NT2/D1 (cell line): Measurements from ENCODE around the gene HOXB5.
A peak's percentile ranks its signal among the peaks of the same experiment; 100 is the strongest.

Experiments
- DNase-seq: peaks from one replicate; pipeline ENCODE4 v3.0.0-alpha.2; 2011; ENCODE audit warnings: low read depth, low spot score
- H3K27me3 ChIP-seq: 2 replicates; pipeline ENCODE4 v1.6.0; 2011; ENCODE audit warnings: mild to moderate bottlenecking; ENCODE audit not compliant: insufficient read length, insufficient read depth
- H3K36me3 ChIP-seq: 2 replicates; pipeline ENCODE4 v1.6.1; 2011; ENCODE audit warnings: mild to moderate bottlenecking, low read length, mixed read lengths; ENCODE audit not compliant: insufficient read depth, insufficient read length
- H3K4me1 ChIP-seq: 2 replicates; pipeline ENCODE4 v1.5.1; 2011; ENCODE audit not compliant: insufficient read depth, insufficient read length
- H3K4me3 ChIP-seq: 2 replicates; pipeline ENCODE4 v1.5.1; 2011; ENCODE audit warnings: low read depth; ENCODE audit not compliant: insufficient read length
- H3K9ac ChIP-seq: 2 replicates; pipeline ENCODE4 v1.6.0; 2011; ENCODE audit warnings: low read depth; ENCODE audit not compliant: insufficient read length
- H3K9me3 ChIP-seq: 2 replicates; pipeline ENCODE4 v1.5.1; 2011; ENCODE audit warnings: mild to moderate bottlenecking, low read length; ENCODE audit not compliant: insufficient read depth
- SUZ12 ChIP-seq: IDR thresholded peaks from 2 replicates; pipeline ENCODE4 v1.6.1; 2011; ENCODE audit not compliant: insufficient read length, insufficient read depth; ENCODE audit errors: extremely low read depth
- YY1 ChIP-seq: IDR thresholded peaks from 2 replicates; pipeline ENCODE4 v1.6.1; 2011; ENCODE audit not compliant: insufficient read length, insufficient read depth
- ZNF274 ChIP-seq: IDR thresholded peaks from 2 replicates; pipeline ENCODE4 v1.6.1; 2011; ENCODE audit warnings: mild to moderate bottlenecking, low read depth, low read length

Gene HOXB5

GRCh38 chr17:48612854-48613691 is 19.5 kb upstream of the HOXB5 start:
- Histone ChIP-seq H3K4me3 (peak overlapping the region; percentile 15), H3K27me3 (peaks cover 98% of the 10 kb centered on the region)

GRCh38 chr17:48612456-48612853 is 18.9 kb upstream of the HOXB5 start:
- Histone ChIP-seq H3K9ac (no peak overlapping the region), H3K27me3 (peaks cover 98% of the 10 kb centered on the region), H3K4me3 (no peak overlapping the region)

More at GRCh38 chr17:48612854-48613691, 19.5 kb upstream of the HOXB5 start:
- Histone ChIP-seq H3K4me1 (peaks cover 10% of the 10 kb centered on the region), H3K9me3 (no peaks in the 10 kb centered on the region), H3K36me3 (no peaks in the 10 kb centered on the region), H3K9ac (no peak overlapping the region)
- TF ChIP-seq YY1: no peak
- no peak for TF ChIP-seq SUZ12
- TF ChIP-seq ZNF274: no peak
- DNase-seq: no peak

GRCh38 chr17:48611681-48612455 is 18.3 kb upstream of the HOXB5 start:
- no peak overlapping the region for H3K4me3 ChIP-seq
- no peaks in the 10 kb centered on the region for H3K9me3 ChIP-seq
- no peaks in the 10 kb centered on the region for H3K36me3 ChIP-seq
- H3K4me1 ChIP-seq: peaks cover 5% of the 10 kb centered on the region
- TF ChIP-seq ZNF274: no peak
- TF ChIP-seq SUZ12: peak; percentile 85
- peak overlapping the region; percentile 32 for H3K9ac ChIP-seq
- peaks cover 98% of the 10 kb centered on the region for H3K27me3 ChIP-seq
- no peak for DNase-seq

More at GRCh38 chr17:48612456-48612853, 18.9 kb upstream of the HOXB5 start:
- DNase-seq: no peak
- TF ChIP-seq SUZ12 (no peak), ZNF274 (no peak), YY1 (no peak)
- no peaks in the 10 kb centered on the region for H3K9me3 ChIP-seq
- no peaks in the 10 kb centered on the region for H3K36me3 ChIP-seq
- peaks cover 5% of the 10 kb centered on the region for H3K4me1 ChIP-seq

- Histone ChIP-seq H3K9ac (no peak overlapping the region), H3K36me3 (no peaks in the 10 kb centered on the region), H3K4me1 (peaks cover 5% of the 10 kb centered on the region), H3K9me3 (no peaks in the 10 kb centered on the region), H3K4me3 (peak overlapping the region; percentile 46), H3K27me3 (peaks cover 98% of the 10 kb centered on the region)
- no peak for DNase-seq
- TF ChIP-seq YY1: no peak
- TF ChIP-seq SUZ12: no peak
- no peak for TF ChIP-seq ZNF274
Observed at GRCh38 chr17:48611213-48611612, 17.6 kb upstream of the HOXB5 start.

- H3K4me1 ChIP-seq: peaks cover 5% of the 10 kb centered on the region
- peak within 1 kb of the TSS; percentile 50 for H3K9ac ChIP-seq
- H3K27me3 ChIP-seq: peaks cover 98% of the 10 kb centered on the region
- peak within 1 kb of the TSS; percentile 46 for H3K4me3 ChIP-seq
- H3K36me3 ChIP-seq: no peaks in the 10 kb centered on the region
- DNase-seq: no peak
- no peak for TF ChIP-seq YY1
- no peak for TF ChIP-seq ZNF274
- TF ChIP-seq SUZ12: peak; percentile 92
- no peaks in the 10 kb centered on the region for H3K9me3 ChIP-seq
Observed at GRCh38 chr17:48610282-48611211, 17.0 kb upstream of the HOXB5 start, which contains the start of gene HOXB7. Gene HOXB7, minus strand, starts transcription at chr17:48611017. Its CDS starts 99 bp downstream, at chr17:48610918.

GRCh38 chr17:48609759-48610281 is 16.2 kb upstream of the HOXB5 start:
- H3K9ac ChIP-seq: no peak overlapping the region
- H3K9me3 ChIP-seq: no peaks in the 10 kb centered on the region
- H3K4me1 ChIP-seq: peaks cover 5% of the 10 kb centered on the region
- H3K4me3 ChIP-seq: peak overlapping the region; percentile 46
- H3K36me3 ChIP-seq: no peaks in the 10 kb centered on the region
- peaks cover 98% of the 10 kb centered on the region for H3K27me3 ChIP-seq
- no peak for DNase-seq
- TF ChIP-seq ZNF274: no peak
- no peak for TF ChIP-seq SUZ12
- TF ChIP-seq YY1: no peak
